Parathyroid adenoma (tissue), 2 donors: ENCODE measurements around the gene REV1.

ENCODE experiments used
- H2AFZ ChIP-seq: fragments of 300-600 bp; sonication (generic); one replicate; pipeline ENCODE4 v1.7.0; 2017; ENCODE audit warnings: antibody characterized with exemption, mild to moderate bottlenecking
- H3K27ac ChIP-seq: fragments of 300-600 bp; sonication (generic); one replicate; pipeline ENCODE4 v1.7.0; 2017
- H3K27me3 ChIP-seq: fragments of 300-600 bp; sonication (generic); one replicate; pipeline ENCODE4 v1.7.0; 2017; ENCODE audit warnings: low read length; ENCODE audit not compliant: control insufficient read depth, insufficient read depth
- H3K36me3 ChIP-seq: fragments of 300-600 bp; sonication (generic); one replicate; pipeline ENCODE4 v1.7.0; 2017; ENCODE audit warnings: low read length; ENCODE audit not compliant: control insufficient read depth, insufficient read depth
- H3K4me1 ChIP-seq: fragments of 300-600 bp; sonication (generic); one replicate; pipeline ENCODE4 v1.7.0; 2017; ENCODE audit warnings: control low read depth
- H3K4me2 ChIP-seq: fragments of 300-600 bp; sonication (generic); one replicate; pipeline ENCODE4 v1.7.0; 2017; ENCODE audit warnings: low read length
- H3K4me3 ChIP-seq: fragments of 300-600 bp; sonication (generic); one replicate; pipeline ENCODE4 v1.7.0; 2017; ENCODE audit warnings: low read depth, low read length
- H3K79me2 ChIP-seq: fragments of 300-600 bp; sonication (generic); one replicate; pipeline ENCODE4 v1.7.0; 2017; ENCODE audit warnings: control low read depth
- H3K9ac ChIP-seq: fragments of 300-600 bp; sonication (generic); one replicate; pipeline ENCODE4 v1.7.0; 2017; ENCODE audit warnings: mild to moderate bottlenecking
- H3K9me3 ChIP-seq: fragments of 300-600 bp; sonication (generic); one replicate; pipeline ENCODE4 v1.7.0; 2017; ENCODE audit warnings: low read length; ENCODE audit not compliant: control insufficient read depth
- TF ChIP-seq, protein P1 (sequence below): fragments of 300-600 bp; sonication (generic); IDR thresholded peaks from one replicate; pipeline ENCODE4 v1.7.0; 2017; ENCODE audit warnings: antibody characterized with exemption, mild to moderate bottlenecking
- donor health status: primary hyperparathyroidism.

The REV1 gene

DNA sequence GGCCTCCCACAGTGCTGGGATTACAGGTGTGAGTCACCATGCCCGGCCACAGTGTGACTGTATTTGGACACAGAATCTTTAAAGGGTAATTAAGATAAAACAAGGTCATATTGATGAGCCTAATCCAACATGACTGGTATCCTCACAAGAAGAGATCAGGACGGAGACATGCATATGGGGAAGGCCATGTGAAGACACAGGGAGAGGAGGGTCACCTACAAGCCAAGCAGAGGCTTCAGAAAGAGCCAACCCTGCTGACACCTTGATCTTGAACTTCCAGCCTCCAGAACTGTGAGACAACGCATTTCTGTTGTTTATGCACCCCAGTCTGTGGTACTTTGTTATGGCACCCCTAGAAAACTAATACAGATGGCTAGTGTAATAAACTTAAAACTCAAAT is 72.4 kb downstream of the REV1 start:
- H3K27me3 ChIP-seq, result no peaks in the 10 kb centered on the region
- no peaks in the 10 kb centered on the region for H3K4me1 ChIP-seq
- H3K36me3 ChIP-seq, result no peaks in the 10 kb centered on the region
- H3K9me3 ChIP-seq, result no peaks in the 10 kb centered on the region
- H3K4me2 ChIP-seq, result no peak overlapping the region
- TF ChIP-seq, protein P1, sequence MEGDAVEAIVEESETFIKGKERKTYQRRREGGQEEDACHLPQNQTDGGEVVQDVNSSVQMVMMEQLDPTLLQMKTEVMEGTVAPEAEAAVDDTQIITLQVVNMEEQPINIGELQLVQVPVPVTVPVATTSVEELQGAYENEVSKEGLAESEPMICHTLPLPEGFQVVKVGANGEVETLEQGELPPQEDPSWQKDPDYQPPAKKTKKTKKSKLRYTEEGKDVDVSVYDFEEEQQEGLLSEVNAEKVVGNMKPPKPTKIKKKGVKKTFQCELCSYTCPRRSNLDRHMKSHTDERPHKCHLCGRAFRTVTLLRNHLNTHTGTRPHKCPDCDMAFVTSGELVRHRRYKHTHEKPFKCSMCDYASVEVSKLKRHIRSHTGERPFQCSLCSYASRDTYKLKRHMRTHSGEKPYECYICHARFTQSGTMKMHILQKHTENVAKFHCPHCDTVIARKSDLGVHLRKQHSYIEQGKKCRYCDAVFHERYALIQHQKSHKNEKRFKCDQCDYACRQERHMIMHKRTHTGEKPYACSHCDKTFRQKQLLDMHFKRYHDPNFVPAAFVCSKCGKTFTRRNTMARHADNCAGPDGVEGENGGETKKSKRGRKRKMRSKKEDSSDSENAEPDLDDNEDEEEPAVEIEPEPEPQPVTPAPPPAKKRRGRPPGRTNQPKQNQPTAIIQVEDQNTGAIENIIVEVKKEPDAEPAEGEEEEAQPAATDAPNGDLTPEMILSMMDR, result no peak
- no peaks in the 10 kb centered on the region for H3K79me2 ChIP-seq
- no peak overlapping the region for H2AFZ ChIP-seq
- H3K27ac ChIP-seq, result no peak overlapping the region
- no peak overlapping the region for H3K9ac ChIP-seq
- no peak overlapping the region for H3K4me3 ChIP-seq

- Histone ChIP-seq H3K79me2 (no peaks in the 10 kb centered on the region), H3K36me3 (no peaks in the 10 kb centered on the region), H3K27me3 (no peaks in the 10 kb centered on the region), H3K4me3 (no peak overlapping the region), H3K27ac (no peak overlapping the region), H2AFZ (no peak overlapping the region), H3K9me3 (no peaks in the 10 kb centered on the region), H3K9ac (no peak overlapping the region), H3K4me2 (no peak overlapping the region), H3K4me1 (no peaks in the 10 kb centered on the region)
- TF ChIP-seq, protein P1, result no peak
Observed at GRCh38 chr2:99414566-99414965, 75.3 kb downstream of the REV1 start.

DNA sequence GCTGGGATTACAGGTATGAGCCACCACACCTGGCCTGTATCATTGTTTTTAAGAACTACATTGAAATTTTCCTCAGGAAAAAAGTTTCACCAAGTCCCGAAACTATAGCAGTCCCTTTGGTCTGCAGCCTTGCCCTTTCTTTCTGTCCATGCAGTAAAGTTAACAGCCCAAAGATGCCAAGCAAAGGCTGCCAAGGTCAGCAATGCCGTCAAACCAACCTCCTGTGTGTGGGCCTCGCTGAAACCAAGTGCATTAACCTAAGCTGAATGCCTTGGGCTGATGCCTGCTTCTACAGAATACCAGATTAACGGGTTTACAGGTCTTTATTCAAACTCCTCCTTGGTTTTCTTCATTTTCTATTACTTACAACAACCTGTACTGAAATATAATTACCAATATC is 79.5 kb downstream of the REV1 start:
- no peaks in the 10 kb centered on the region for H3K36me3 ChIP-seq

DNA sequence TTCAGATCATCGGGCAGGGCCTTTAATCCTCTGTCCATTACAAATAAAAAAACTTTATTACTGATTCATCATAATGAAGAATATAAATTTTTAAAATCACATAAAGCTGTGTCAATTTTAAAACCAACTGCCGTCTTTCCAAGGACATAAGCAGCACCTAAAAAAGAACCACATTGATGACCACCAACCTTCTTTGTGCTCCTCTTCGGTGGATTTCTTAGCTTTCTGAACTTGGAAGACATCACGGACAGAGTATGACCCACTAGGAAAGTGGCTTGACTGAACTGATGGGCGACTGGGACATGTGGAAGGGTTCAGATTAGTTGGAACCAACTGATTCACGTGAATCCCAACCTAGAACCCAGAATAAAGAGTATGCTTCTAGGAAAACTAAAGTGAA is 83.7 kb downstream of the REV1 start:
- H3K27me3 ChIP-seq, result no peaks in the 10 kb centered on the region
- H3K79me2 ChIP-seq, result no peaks in the 10 kb centered on the region
- no peak overlapping the region for H3K4me3 ChIP-seq
- no peak overlapping the region for H3K4me2 ChIP-seq
- H3K9me3 ChIP-seq, result no peaks in the 10 kb centered on the region
- no peak overlapping the region for H2AFZ ChIP-seq
- H3K36me3 ChIP-seq, result no peaks in the 10 kb centered on the region
- TF ChIP-seq, protein P1, result no peak
- no peaks in the 10 kb centered on the region for H3K4me1 ChIP-seq
- H3K27ac ChIP-seq, result no peak overlapping the region
- no peak overlapping the region for H3K9ac ChIP-seq

More for the DNA sequence above, 79.5 kb downstream of the REV1 start:
- H3K27ac ChIP-seq, result no peak overlapping the region
- H3K9me3 ChIP-seq, result no peaks in the 10 kb centered on the region
- TF ChIP-seq, protein P1, result no peak
- no peaks in the 10 kb centered on the region for H3K27me3 ChIP-seq
- no peak overlapping the region for H2AFZ ChIP-seq
- no peaks in the 10 kb centered on the region for H3K79me2 ChIP-seq
- no peak overlapping the region for H3K4me3 ChIP-seq
- no peaks in the 10 kb centered on the region for H3K4me1 ChIP-seq
- no peak overlapping the region for H3K4me2 ChIP-seq
- no peak overlapping the region for H3K9ac ChIP-seq

- H3K36me3 ChIP-seq, result no peaks in the 10 kb centered on the region
- TF ChIP-seq, protein P1, result no peak
Observed at GRCh38 chr2:99404797-99405669, 84.8 kb downstream of the REV1 start.

More at GRCh38 chr2:99404797-99405669, 84.8 kb downstream of the REV1 start:
- Histone ChIP-seq H3K9ac (no peak overlapping the region), H2AFZ (no peak overlapping the region), H3K4me1 (no peaks in the 10 kb centered on the region), H3K4me2 (no peak overlapping the region), H3K27me3 (no peaks in the 10 kb centered on the region), H3K9me3 (no peaks in the 10 kb centered on the region), H3K27ac (no peak overlapping the region), H3K4me3 (no peak overlapping the region), H3K79me2 (no peaks in the 10 kb centered on the region)
